Loucy (cell line): Measurements from ENCODE around the gene CACTIN.
A peak's percentile ranks its signal among the peaks of the same experiment; 100 is the strongest.

Source experiments
- H2AFZ ChIP-seq: fragments of 200-600 bp; sonication (generic); 2 replicates; pipeline ENCODE4 v1.6.0; 2016; ENCODE audit warnings: antibody characterized with exemption, mild to moderate bottlenecking, low read length, moderate library complexity
- H3F3A ChIP-seq: fragments of 200-600 bp; 2 replicates; pipeline ENCODE4 v1.6.0; 2016; ENCODE audit warnings: antibody characterized with exemption, low read depth, mild to moderate bottlenecking
- H3K27me3 ChIP-seq: fragments of 200-600 bp; sonication (generic); 2 replicates; pipeline ENCODE4 v1.6.1; 2014; ENCODE audit warnings: low read length, mild to moderate bottlenecking; ENCODE audit not compliant: insufficient read depth, poor library complexity, severe bottlenecking
- H3K36me3 ChIP-seq: fragments of 200-600 bp; sonication (generic); 2 replicates; pipeline ENCODE4 v1.6.1; 2016; ENCODE audit warnings: low read length; ENCODE audit not compliant: insufficient read depth
- H3K4me1 ChIP-seq: fragments of 200-600 bp; sonication (generic); 2 replicates; pipeline ENCODE4 v1.5.1; 2014; ENCODE audit warnings: low read length, mild to moderate bottlenecking; ENCODE audit not compliant: insufficient read depth, poor library complexity, severe bottlenecking
- H3K4me2 ChIP-seq: fragments of 200-600 bp; sonication (generic); 2 replicates; pipeline ENCODE4 v1.6.0; 2014; ENCODE audit warnings: antibody characterized with exemption, low read length, low read depth, mild to moderate bottlenecking; ENCODE audit not compliant: poor library complexity, severe bottlenecking
- H3K4me3 ChIP-seq: fragments of 200-600 bp; sonication (generic); 2 replicates; pipeline ENCODE4 v1.5.1; 2014; ENCODE audit warnings: low read length, mild to moderate bottlenecking, mixed read lengths; ENCODE audit not compliant: poor library complexity, severe bottlenecking
- H3K79me2 ChIP-seq: fragments of 200-600 bp; sonication (generic); 2 replicates; pipeline ENCODE4 v1.6.1; 2014; ENCODE audit warnings: low read length; ENCODE audit not compliant: insufficient read depth
- H3K9ac ChIP-seq: fragments of 200-600 bp; sonication (generic); 2 replicates; pipeline ENCODE4 v1.6.0; 2014; ENCODE audit warnings: mild to moderate bottlenecking, low read depth, low read length, moderate library complexity; ENCODE audit not compliant: poor library complexity, severe bottlenecking
- H3K9me2 ChIP-seq: fragments of 200-600 bp; sonication (generic); replicated peaks from 2 replicates; pipeline ENCODE4 v1.6.1; 2016; ENCODE audit warnings: low read depth, low read length, mixed read lengths
- H3K9me3 ChIP-seq: fragments of 200-600 bp; sonication (generic); 2 replicates; pipeline ENCODE4 v1.6.1; 2014; ENCODE audit warnings: mild to moderate bottlenecking, antibody characterized with exemption, low read length, low read depth; ENCODE audit not compliant: insufficient read depth
- H4K20me1 ChIP-seq: fragments of 200-600 bp; sonication (generic); 2 replicates; pipeline ENCODE4 v1.6.0; 2014; ENCODE audit warnings: antibody characterized with exemption, low read length, mild to moderate bottlenecking; ENCODE audit not compliant: insufficient read depth, poor library complexity, severe bottlenecking
- EZH2phosphoT487 ChIP-seq: fragments of 200-600 bp; IDR thresholded peaks from 2 replicates; pipeline ENCODE4 v1.6.1; 2018; ENCODE audit warnings: antibody characterized with exemption, mild to moderate bottlenecking, moderate library complexity, borderline replicate concordance
- TF ChIP-seq, protein P1 (sequence below): fragments of 200-600 bp; sonication (generic); conservative IDR thresholded peaks from 2 replicates; pipeline ENCODE4 v1.5.1; 2014; ENCODE audit warnings: mild to moderate bottlenecking, antibody characterized with exemption, low read length

The CACTIN gene

DNA sequence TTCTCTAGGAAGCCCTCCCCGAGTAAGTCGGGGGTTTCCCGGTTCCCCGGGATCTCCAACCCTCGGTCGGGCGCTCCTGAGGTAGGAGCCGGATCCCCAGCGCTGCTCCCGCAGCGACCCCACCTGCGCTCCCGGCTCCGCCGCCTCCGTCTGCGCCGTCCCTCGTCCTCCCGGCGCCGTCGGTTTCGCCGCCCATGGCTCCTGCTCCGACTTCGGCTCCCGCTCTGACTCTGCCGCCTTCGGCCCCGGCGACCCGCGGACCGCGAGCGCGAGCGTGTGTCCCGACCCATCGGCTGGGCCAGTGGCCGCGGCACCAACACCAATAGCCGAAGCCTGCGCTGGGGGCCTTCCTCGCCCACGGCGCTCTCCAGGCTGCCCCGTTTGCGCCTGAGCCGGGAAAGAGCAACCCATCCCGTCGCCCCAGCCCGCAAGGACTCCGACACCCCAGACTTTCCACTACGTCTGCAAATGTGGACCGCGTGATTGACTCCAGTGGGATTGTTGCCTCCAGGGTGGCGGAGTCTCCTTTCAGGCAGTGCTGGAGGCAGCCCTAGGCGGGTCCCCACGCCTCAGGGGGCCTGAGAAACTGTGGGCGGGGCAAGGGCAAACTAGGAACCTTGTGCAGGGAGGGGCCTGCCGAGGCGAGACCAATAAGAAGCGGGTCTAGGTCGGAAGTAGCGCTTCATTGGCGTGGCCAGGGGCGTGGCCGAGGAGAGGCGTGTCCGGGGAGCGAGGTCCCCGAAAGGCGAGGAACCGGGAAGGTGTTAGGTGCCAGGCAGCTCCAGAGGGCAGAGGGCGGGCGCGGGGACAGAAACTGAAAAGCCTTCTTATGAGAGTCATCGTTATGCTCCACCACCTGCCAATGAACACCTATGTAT is at the start of gene CACTIN:
CACTIN (minus strand) TSS at position 318 of the 878 bp plus-strand sequence; CDS start at position 290, 28 bp downstream.
- Histone ChIP-seq H3K9ac (peak within 1 kb of the TSS; percentile 85), H3K27me3 (no peaks in the 10 kb centered on the region), H3K4me2 (peak within 1 kb of the TSS; percentile 92), H3F3A (no peaks in the 10 kb centered on the region), H3K4me1 (peaks cover 11% of the 10 kb centered on the region), H3K9me3 (no peaks in the 10 kb centered on the region), H3K4me3 (peak within 1 kb of the TSS; percentile 100), H2AFZ (peak within 1 kb of the TSS; percentile 75), H3K79me2 (peaks cover 26% of the 10 kb centered on the region), H3K9me2 (no peaks in the 10 kb centered on the region), H4K20me1 (peaks cover 16% of the 10 kb centered on the region), H3K36me3 (no peaks in the 10 kb centered on the region)
- TF ChIP-seq EZH2phosphoT487: no peak
- TF ChIP-seq, protein P1, sequence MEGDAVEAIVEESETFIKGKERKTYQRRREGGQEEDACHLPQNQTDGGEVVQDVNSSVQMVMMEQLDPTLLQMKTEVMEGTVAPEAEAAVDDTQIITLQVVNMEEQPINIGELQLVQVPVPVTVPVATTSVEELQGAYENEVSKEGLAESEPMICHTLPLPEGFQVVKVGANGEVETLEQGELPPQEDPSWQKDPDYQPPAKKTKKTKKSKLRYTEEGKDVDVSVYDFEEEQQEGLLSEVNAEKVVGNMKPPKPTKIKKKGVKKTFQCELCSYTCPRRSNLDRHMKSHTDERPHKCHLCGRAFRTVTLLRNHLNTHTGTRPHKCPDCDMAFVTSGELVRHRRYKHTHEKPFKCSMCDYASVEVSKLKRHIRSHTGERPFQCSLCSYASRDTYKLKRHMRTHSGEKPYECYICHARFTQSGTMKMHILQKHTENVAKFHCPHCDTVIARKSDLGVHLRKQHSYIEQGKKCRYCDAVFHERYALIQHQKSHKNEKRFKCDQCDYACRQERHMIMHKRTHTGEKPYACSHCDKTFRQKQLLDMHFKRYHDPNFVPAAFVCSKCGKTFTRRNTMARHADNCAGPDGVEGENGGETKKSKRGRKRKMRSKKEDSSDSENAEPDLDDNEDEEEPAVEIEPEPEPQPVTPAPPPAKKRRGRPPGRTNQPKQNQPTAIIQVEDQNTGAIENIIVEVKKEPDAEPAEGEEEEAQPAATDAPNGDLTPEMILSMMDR: no peak

DNA sequence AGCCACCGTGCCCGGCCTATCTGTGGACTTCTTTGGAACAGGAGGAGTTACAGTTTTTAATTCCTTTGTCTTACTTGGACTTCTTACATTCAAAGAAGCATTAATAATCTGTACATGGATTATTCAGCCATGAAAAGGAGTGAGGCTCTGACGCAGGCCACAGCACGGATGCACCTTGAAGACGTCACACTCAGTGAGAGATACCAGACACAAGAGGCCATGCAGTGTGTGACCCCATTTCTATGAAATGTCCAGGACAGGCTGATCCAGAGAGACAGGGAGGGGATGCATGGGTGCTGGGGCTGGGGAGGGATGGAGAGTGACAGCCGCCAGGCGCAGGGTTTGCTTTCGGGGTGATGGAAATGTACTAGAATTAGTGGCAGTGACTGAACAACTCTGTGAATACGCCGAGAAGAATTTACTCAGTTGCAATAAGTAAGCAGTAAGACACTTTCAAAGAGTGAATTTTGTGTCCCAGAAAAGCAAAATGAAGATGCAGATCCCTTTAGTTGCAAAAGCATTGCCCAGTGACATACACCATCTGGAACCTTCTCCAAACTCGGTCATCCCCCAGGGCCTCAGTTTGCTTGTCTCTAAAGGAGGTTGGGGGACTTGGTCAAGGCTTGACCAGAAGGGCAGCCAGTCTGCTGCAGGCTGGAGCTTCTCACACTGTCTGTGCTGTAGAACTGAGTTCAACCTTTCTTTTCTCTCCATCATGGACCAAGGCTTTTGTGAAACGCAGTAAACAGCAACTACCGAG is 48.4 kb upstream of the CACTIN start:
- Histone ChIP-seq H2AFZ (no peak overlapping the region), H3K9ac (no peak overlapping the region), H3F3A (no peaks in the 10 kb centered on the region), H3K9me3 (no peaks in the 10 kb centered on the region), H3K4me2 (no peak overlapping the region), H3K4me3 (no peak overlapping the region), H3K79me2 (no peaks in the 10 kb centered on the region), H3K36me3 (no peaks in the 10 kb centered on the region), H3K27me3 (no peaks in the 10 kb centered on the region), H4K20me1 (no peaks in the 10 kb centered on the region), H3K4me1 (no peaks in the 10 kb centered on the region), H3K9me2 (no peaks in the 10 kb centered on the region)
- TF ChIP-seq, protein P1: no peak
- no peak for TF ChIP-seq EZH2phosphoT487

DNA sequence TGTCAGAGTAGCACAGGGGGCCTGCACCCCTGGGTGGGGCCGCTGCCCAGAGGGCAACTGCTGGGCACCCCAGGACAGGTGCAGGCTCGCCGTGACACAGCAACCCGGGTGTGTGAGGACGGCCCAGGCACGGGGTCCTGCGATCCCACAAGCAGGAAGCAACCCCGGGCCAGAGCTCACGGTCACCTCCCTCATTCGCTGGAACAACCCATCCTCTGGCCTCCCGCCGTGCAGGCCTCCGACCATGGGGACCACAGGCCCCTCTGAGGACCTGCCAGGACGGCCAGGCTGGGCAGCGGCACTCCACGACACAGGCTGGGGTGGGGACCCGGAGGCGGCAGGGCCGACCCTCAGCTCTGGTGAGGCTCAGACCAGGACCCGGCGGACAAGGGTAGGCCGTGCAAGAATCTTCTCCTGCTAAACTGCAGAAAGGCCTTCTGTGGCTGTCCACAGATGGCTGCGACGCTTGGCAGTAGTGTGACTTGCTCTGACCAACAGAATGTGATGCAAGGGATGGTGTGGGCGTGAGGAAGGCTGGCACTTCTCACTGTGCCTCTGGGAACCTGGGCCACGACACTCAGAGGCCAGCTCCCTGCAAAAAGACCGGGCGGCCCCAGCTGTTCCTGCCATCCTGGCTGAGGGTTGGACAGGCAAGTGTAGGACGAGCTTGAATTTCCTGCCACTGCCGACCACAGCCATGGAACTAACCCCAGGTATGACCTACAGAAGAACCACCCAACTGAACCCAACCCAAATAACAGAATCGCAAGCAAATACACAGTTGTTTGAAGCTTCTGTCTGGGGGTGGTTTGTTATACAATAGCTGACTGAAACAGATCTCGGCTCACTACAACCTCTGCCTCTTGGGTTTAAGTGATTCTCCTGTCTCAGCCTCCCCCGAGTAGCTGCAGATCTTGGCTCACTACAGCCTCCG is 47.2 kb upstream of the CACTIN start:
- H2AFZ ChIP-seq: no peak overlapping the region
- no peaks in the 10 kb centered on the region for H3K79me2 ChIP-seq
- no peak overlapping the region for H3K9ac ChIP-seq

More for the DNA sequence above, 47.2 kb upstream of the CACTIN start:
- Histone ChIP-seq H3K9me3 (no peaks in the 10 kb centered on the region), H4K20me1 (no peaks in the 10 kb centered on the region), H3K9me2 (no peaks in the 10 kb centered on the region), H3K4me3 (no peak overlapping the region), H3K27me3 (no peaks in the 10 kb centered on the region), H3K4me1 (no peaks in the 10 kb centered on the region), H3K4me2 (no peak overlapping the region), H3F3A (no peaks in the 10 kb centered on the region), H3K36me3 (no peaks in the 10 kb centered on the region)
- no peak for TF ChIP-seq EZH2phosphoT487
- TF ChIP-seq, protein P1: no peak
